ENCODE data around the gene TOB2. TPM values are rescaled to one million over a fixed set of nuclear protein-coding genes. Genes with fewer than 3 reads are reported as not detected.

Gene TOB2
- total and polyA plus RNA-seq, 7 donors: 13.2 to 38.2 (median 29.6) TPM

- DNase-seq: no peak
- intact Hi-C loops (cut with DNase I): no loop called here
- peak overlapping the region; percentile 66 to 86 (median 76) for H3K27ac ChIP-seq
- no peaks in the 10 kb centered on the region for H3K27me3 ChIP-seq
- H3K9me3 ChIP-seq: no peaks in the 10 kb centered on the region
- TF ChIP-seq EP300 (IDR thresholded peaks at IDR 0.05) (no peak), CTCF (IDR thresholded peaks at IDR 0.05) (no peak), POLR2AphosphoS5 (IDR thresholded peaks at IDR 0.05) (no peak), POLR2A (IDR thresholded peaks at IDR 0.05) (no peak)
- H3K4me3 ChIP-seq: no peak overlapping the region
- 81 to 84% methylated on average over 15 of the region's 15 CpGs for WGBS, 2 donors
- H3K36me3 ChIP-seq: peaks cover 0 to 3% (median 0%) of the 10 kb centered on the region in 4 donors
- peaks cover 0 to 63% (median 45%) of the 10 kb centered on the region in 4 donors for H3K4me1 ChIP-seq
These were observed 34.7 kb upstream of the TOB2 start for GRCh38 chr22:41481131-41481830.

GRCh38 chr22:41480397-41480735 lies 33.8 kb upstream of the TOB2 start:
- Histone ChIP-seq H3K4me1 (peaks cover 0 to 63% (median 45%) of the 10 kb centered on the region in 4 donors), H3K4me3 (no peak overlapping the region), H3K27me3 (no peaks in the 10 kb centered on the region), H3K27ac (peak overlapping the region; percentile 66 to 86 (median 76)), H3K36me3 (peaks cover 0 to 3% (median 0%) of the 10 kb centered on the region in 4 donors), H3K9me3 (no peaks in the 10 kb centered on the region)
- no peak for DNase-seq
- intact Hi-C loops (cut with DNase I): no loop called here
- 66 to 70% methylated on average over 7 of the region's 7 CpGs for WGBS, 2 donors
- TF ChIP-seq POLR2AphosphoS5 (IDR thresholded peaks at IDR 0.05) (peak in 1 of 4 donors; percentile 30), CTCF (IDR thresholded peaks at IDR 0.05) (no peak), EP300 (IDR thresholded peaks at IDR 0.05) (no peak), POLR2A (IDR thresholded peaks at IDR 0.05) (no peak)

- Histone ChIP-seq H3K4me3 (no peak overlapping the region), H3K9me3 (no peaks in the 10 kb centered on the region), H3K27ac (peak overlapping the region; percentile 66 to 86 (median 76)), H3K36me3 (peaks cover 0 to 3% (median 0%) of the 10 kb centered on the region in 4 donors), H3K4me1 (peaks cover 0 to 59% (median 45%) of the 10 kb centered on the region in 4 donors), H3K27me3 (no peaks in the 10 kb centered on the region)
- intact Hi-C loops (cut with DNase I): no loop called here
- DNase-seq: no peak
- TF ChIP-seq POLR2A (IDR thresholded peaks at IDR 0.05) (no peak), EP300 (IDR thresholded peaks at IDR 0.05) (no peak)
- WGBS, 2 donors: 75 to 80% methylated on average over 6 of the region's 6 CpGs
These were observed 33.2 kb upstream of the TOB2 start for GRCh38 chr22:41479671-41480396.

GRCh38 chr22:41478891-41479521 lies 32.4 kb upstream of the TOB2 start:
- H3K9me3 ChIP-seq: no peaks in the 10 kb centered on the region
- peaks cover 0 to 3% (median 0%) of the 10 kb centered on the region in 4 donors for H3K36me3 ChIP-seq
- TF ChIP-seq POLR2A (IDR thresholded peaks at IDR 0.05) (no peak), POLR2AphosphoS5 (IDR thresholded peaks at IDR 0.05) (no peak), EP300 (IDR thresholded peaks at IDR 0.05) (no peak), CTCF (IDR thresholded peaks at IDR 0.05) (no peak)
- peaks cover 0 to 51% (median 45%) of the 10 kb centered on the region in 4 donors for H3K4me1 ChIP-seq
- WGBS, 2 donors: 70 to 87% methylated on average over 7 of the region's 7 CpGs
- no peak overlapping the region for H3K4me3 ChIP-seq
- DNase-seq: peak; percentile 70
- H3K27ac ChIP-seq: peak overlapping the region; percentile 66 to 86 (median 76)
- intact Hi-C loops (cut with DNase I): no loop called here
- no peaks in the 10 kb centered on the region for H3K27me3 ChIP-seq

GRCh38 chr22:41478473-41478872 lies 31.9 kb upstream of the TOB2 start:
- no peak for DNase-seq
- H3K4me1 ChIP-seq: peaks cover 0 to 50% (median 43%) of the 10 kb centered on the region in 4 donors
- H3K4me3 ChIP-seq: no peak overlapping the region
- WGBS, 2 donors: 68 to 75% methylated on average over 2 of the region's 2 CpGs
- TF ChIP-seq EP300 (IDR thresholded peaks at IDR 0.05) (no peak), POLR2A (IDR thresholded peaks at IDR 0.05) (no peak), POLR2AphosphoS5 (IDR thresholded peaks at IDR 0.05) (no peak), CTCF (IDR thresholded peaks at IDR 0.05) (no peak)
- H3K9me3 ChIP-seq: no peaks in the 10 kb centered on the region
- peaks cover 0 to 3% (median 0%) of the 10 kb centered on the region in 4 donors for H3K36me3 ChIP-seq
- H3K27me3 ChIP-seq: no peaks in the 10 kb centered on the region
- H3K27ac ChIP-seq: peak overlapping the region in 3 of 4 donors; percentile 73 to 86 (median 80)
- intact Hi-C loops (cut with DNase I): no loop called here
